Measurements from ENCODE around the gene C4orf33.

GRCh38 chr4:129162450-129162849 lies 66.5 kb downstream of the C4orf33 start:
- no peak for TF ChIP-seq ZNF561 (tag by site-specific recombination; IDR thresholded peaks at IDR 0.05; ENCODE audit: borderline replicate concordance)
- TF ChIP-seq CTCF (tag by site-specific recombination; IDR thresholded peaks at IDR 0.05): no peak
- TF ChIP-seq ZNF138 (tag by site-specific recombination; IDR thresholded peaks at IDR 0.05; ENCODE audit: borderline replicate concordance): no peak
- no peak for TF ChIP-seq ZBTB10 (tag by site-specific recombination; IDR thresholded peaks at IDR 0.05)
- no peak for TF ChIP-seq ZNF768 (tag by site-specific recombination; IDR thresholded peaks at IDR 0.05)
- TF ChIP-seq ZNF529 (tag by site-specific recombination; IDR thresholded peaks at IDR 0.05; ENCODE audit: insufficient replicate concordance): no peak
- no peak for TF ChIP-seq ZNF184 (tag by site-specific recombination; IDR thresholded peaks at IDR 0.05)
- TF ChIP-seq ZNF19 (tag by site-specific recombination; IDR thresholded peaks at IDR 0.05; ENCODE audit: low read depth): no peak
- no peak for TF ChIP-seq ZBTB26 (tag by site-specific recombination; optimal IDR thresholded peaks at IDR 0.05)
- no peak for TF ChIP-seq ZNF24 (tag by site-specific recombination; IDR thresholded peaks at IDR 0.05)
- TF ChIP-seq BCL6B (tag by site-specific recombination; IDR thresholded peaks at IDR 0.05): no peak
